Calu3 (cell line): Measurements from ENCODE around the gene ADGRG7. TPM values are rescaled to one million over a fixed set of nuclear protein-coding genes. Genes with fewer than 3 reads are reported as not detected.
A peak's percentile ranks its signal among the peaks of the same experiment; 100 is the strongest.

ENCODE experiments used
- BruUV-seq: library from RNA; stranded (reverse); fragments of 400-500 nt; replicated peaks from 2 replicates; lab custom pipeline; 2021; lab: Mats Ljungman, UMichigan
- CTCF ChIA-PET: fragments of 300-600 bp; sonication (Branson Sonifier 250); formaldehyde crosslinking; loops from one replicate; lab custom pipeline; 2022; ENCODE audit warnings: antibody characterized with exemption; lab: Charles Lee
- DNase-seq: peaks from one replicate; pipeline ENCODE4 v3.0.0; 2022
- H3K27ac Mint-ChIP-seq: one replicate; pipeline ENCODE4 v1.8.0; 2022; ENCODE audit warnings: mixed read lengths; ENCODE audit not compliant: unreplicated experiment
- H3K27me3 Mint-ChIP-seq: one replicate; pipeline ENCODE4 v1.8.0; 2022; ENCODE audit warnings: mixed read lengths; ENCODE audit not compliant: unreplicated experiment
- H3K36me3 Mint-ChIP-seq: one replicate; pipeline ENCODE4 v1.8.0; 2022; ENCODE audit warnings: mild to moderate bottlenecking, moderate library complexity, mixed read lengths; ENCODE audit not compliant: insufficient read depth, unreplicated experiment
- H3K4me1 Mint-ChIP-seq: one replicate; pipeline ENCODE4 v1.8.0; 2022; ENCODE audit warnings: mild to moderate bottlenecking, low read depth, mixed read lengths; ENCODE audit not compliant: unreplicated experiment
- H3K4me3 Mint-ChIP-seq: one replicate; pipeline ENCODE4 v1.8.0; 2022; ENCODE audit warnings: mild to moderate bottlenecking, low read depth, moderate library complexity, mixed read lengths; ENCODE audit not compliant: unreplicated experiment
- H3K9me3 Mint-ChIP-seq: one replicate; pipeline ENCODE4 v1.8.0; 2022; ENCODE audit warnings: low read depth, mixed read lengths; ENCODE audit not compliant: unreplicated experiment
- CTCF ChIP-seq: fragments of 200-600 bp; IDR thresholded peaks from one replicate; pipeline ENCODE4 v1.8.0; 2022; ENCODE audit warnings: antibody characterized with exemption; ENCODE audit not compliant: unreplicated experiment
- intact Hi-C: fragments of 100-400 bp; cut with micrococcal nuclease; formaldehyde crosslinking; loops from one replicate; pipeline ENCODE4 v1.10.0; 2022; ENCODE audit not compliant: unreplicated experiment
- total RNA-seq: library from RNA; stranded (reverse); gene quantifications from 2 replicates; pipeline ENCODE4 v1.2.3, GENCODE V29; 2022

Gene ADGRG7
- total RNA-seq, 1 experiment from 2014 or later: 1.2 TPM

- no peak for TF ChIP-seq CTCF
- Mint-ChIP-seq H3K27ac (no peak overlapping the region), H3K36me3 (peaks cover 33% of the 10 kb centered on the region), H3K4me3 (no peak overlapping the region), H3K27me3 (no peaks in the 10 kb centered on the region), H3K4me1 (peaks cover 13% of the 10 kb centered on the region), H3K9me3 (no peaks in the 10 kb centered on the region)
- TSS peak; percentile 6 for BruUV-seq
- CTCF ChIA-PET: no interaction called here
- intact Hi-C loops: no loop called here
- no peak for DNase-seq
Measured at GRCh38 chr3:100730524-100730923, 121.1 kb downstream of the ADGRG7 start.

- H3K36me3 Mint-ChIP-seq: peaks cover 51% of the 10 kb centered on the region
Measured at GRCh38 chr3:100732435-100732834, 123.0 kb downstream of the ADGRG7 start.

GRCh38 chr3:100737334-100737733 lies 127.9 kb downstream of the ADGRG7 start:
- Mint-ChIP-seq H3K9me3 (no peaks in the 10 kb centered on the region), H3K27me3 (no peaks in the 10 kb centered on the region), H3K4me3 (no peak overlapping the region), H3K4me1 (peaks cover 13% of the 10 kb centered on the region), H3K36me3 (peaks cover 38% of the 10 kb centered on the region), H3K27ac (no peak overlapping the region)
- intact Hi-C loops: loop anchor here (1.0 to 2.0 kb wide), 2 partner anchors 459 to 643 kb away; no protein-coding TSS in a partner anchor
- TF ChIP-seq CTCF: peak; percentile 32
- CTCF ChIA-PET: interaction anchor here (0.7 kb wide), 1 partner anchor 34 kb away, joined by 3 read pairs; no protein-coding TSS in a partner anchor
- peak; percentile 8 for DNase-seq
- no TSS peak for BruUV-seq

More at GRCh38 chr3:100732435-100732834, 123.0 kb downstream of the ADGRG7 start:
- Mint-ChIP-seq H3K9me3 (no peaks in the 10 kb centered on the region), H3K4me3 (no peak overlapping the region), H3K27me3 (no peaks in the 10 kb centered on the region), H3K4me1 (peaks cover 13% of the 10 kb centered on the region), H3K27ac (no peak overlapping the region)
- DNase-seq: no peak
- intact Hi-C loops: no loop called here
- TF ChIP-seq CTCF: no peak
- CTCF ChIA-PET: no interaction called here
- no TSS peak for BruUV-seq

- no peak overlapping the region for H3K4me3 Mint-ChIP-seq
- TF ChIP-seq CTCF: no peak
- CTCF ChIA-PET: interaction anchor here (0.7 kb wide), 1 partner anchor 63 kb away, joined by 3 read pairs; no protein-coding TSS in a partner anchor
- no peak overlapping the region for H3K27ac Mint-ChIP-seq
- no peaks in the 10 kb centered on the region for H3K27me3 Mint-ChIP-seq
- peaks cover 24% of the 10 kb centered on the region for H3K36me3 Mint-ChIP-seq
- H3K4me1 Mint-ChIP-seq: no peaks in the 10 kb centered on the region
- no peaks in the 10 kb centered on the region for H3K9me3 Mint-ChIP-seq
- no peak for DNase-seq
- no TSS peak for BruUV-seq
- intact Hi-C loops: no loop called here
Measured at GRCh38 chr3:100740207-100740606, 130.8 kb downstream of the ADGRG7 start.
